ENCODE data around the gene MCF2L2. TPM values are rescaled to one million over a fixed set of nuclear protein-coding genes. Genes with fewer than 3 reads are reported as not detected.
A peak's percentile ranks its signal among the peaks of the same experiment; 100 is the strongest.

The MCF2L2 gene
- total and polyA plus RNA-seq, 9 of the 15 experiments (the other 6 are each of a cell fraction or from before 2014, with no cell fraction given) = 0.56 to 4.2 (median 3.0) TPM

DNA sequence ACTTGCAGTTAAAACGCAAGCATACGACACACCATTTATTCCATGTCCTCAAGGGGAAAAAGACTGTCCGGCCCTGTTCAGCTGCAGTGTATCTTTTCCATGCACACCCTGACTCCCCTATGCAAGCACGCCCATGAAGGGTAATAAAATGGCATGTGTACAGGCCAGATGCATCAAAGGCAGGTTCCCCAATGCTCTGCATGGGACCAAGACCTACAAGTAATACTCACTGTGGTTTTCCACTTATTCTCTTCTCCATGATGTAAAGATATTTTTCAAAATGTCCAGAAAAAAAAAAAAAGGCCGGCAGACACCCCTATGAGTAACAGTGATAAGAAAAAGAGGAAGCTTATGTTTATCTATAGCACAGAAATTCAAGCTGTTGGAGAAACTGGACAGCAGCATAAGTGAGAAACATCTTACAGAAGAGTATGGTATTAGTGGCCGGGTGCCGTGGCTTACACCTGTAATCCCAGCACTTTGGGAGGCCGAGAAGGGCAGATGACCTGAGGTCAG is 70.8 kb downstream of the MCF2L2 start (continued):
- TF ChIP-seq HMGXB4 (CRISPR knock-in tag; IDR thresholded peaks at IDR 0.05) = no peak
- TF ChIP-seq MEF2A (IDR thresholded peaks at IDR 0.05; ENCODE audit: control insufficient read depth, low read depth, low read length) = 0 out of 2 replicates have a peak, but pooled peaks have one; percentile 32
- peak; percentile 38; the same call in 1 of the 2 replicates for TF ChIP-seq PKNOX1 (IDR thresholded peaks at IDR 0.05)
- TF ChIP-seq ETV5 (CRISPR knock-in tag; IDR thresholded peaks at IDR 0.05; ENCODE audit: low read depth) = no peak
- TF ChIP-seq, protein P1, sequence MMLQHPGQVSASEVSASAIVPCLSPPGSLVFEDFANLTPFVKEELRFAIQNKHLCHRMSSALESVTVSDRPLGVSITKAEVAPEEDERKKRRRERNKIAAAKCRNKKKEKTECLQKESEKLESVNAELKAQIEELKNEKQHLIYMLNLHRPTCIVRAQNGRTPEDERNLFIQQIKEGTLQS (IDR thresholded peaks at IDR 0.05) = peak; percentile 36; the same call in 1 of the 2 replicates
- TF ChIP-seq, protein P1 (CRISPR knock-in tag; conservative IDR thresholded peaks at IDR 0.05) = no peak
- peak in 1 of 3 experiments; percentile 77; a peak in 2 of 6 replicates for TF ChIP-seq ZBTB11 (CRISPR knock-in tag; IDR thresholded peaks at IDR 0.05)
- TF ChIP-seq PBX2 (CRISPR knock-in tag; IDR thresholded peaks at IDR 0.05; ENCODE audit: low read depth) = no peak
- TF ChIP-seq PBX2 (tag; conservative IDR thresholded peaks at IDR 0.05; ENCODE audit: low read depth) = peak; percentile 75
- 0 out of 2 replicates have a peak, but pooled peaks have one; percentile 78 for TF ChIP-seq NBN (IDR thresholded peaks at IDR 0.05; ENCODE audit: low read depth)
- TF ChIP-seq HDAC1 (IDR thresholded peaks at IDR 0.05) = peak in 1 of 2 experiments; percentile 66; a peak in 2 of 4 replicates
- peak; percentile 27 for TF ChIP-seq CCNT2 (IDR thresholded peaks at IDR 0.05; ENCODE audit: borderline replicate concordance, extremely low read depth, insufficient read length, low read depth, low read length)
- TF ChIP-seq HNRNPL (IDR thresholded peaks at IDR 0.05; ENCODE audit: low read depth, low read length) = no peak
